Fibroblast of lung (primary cell): ENCODE measurements around the gene URB1.

ENCODE experiments used
- CTCF ChIP-seq, 2 donors: IDR thresholded peaks in 1 of 2; conservative IDR thresholded peaks in 1 of 2; 1 replicate in 1 of 2; 2 replicates in 1 of 2; pipeline ENCODE4 v1.5.1; 2011 to 2012; ENCODE audit warnings: low read length in 2 of 2, control low read depth in 1 of 2, inconsistent platforms in 1 of 2, low read depth in 1 of 2, mild to moderate bottlenecking in 1 of 2
- EZH2 ChIP-seq: IDR thresholded peaks from 2 replicates; pipeline ENCODE4 v1.5.1; 2012; ENCODE audit warnings: low read length, control low read depth, mild to moderate bottlenecking; ENCODE audit errors: missing control alignments

- TF ChIP-seq CTCF (conservative IDR thresholded peaks at IDR 0.05 in 1 of 2, IDR thresholded peaks at IDR 0.05 in 1 of 2; ENCODE audit: low read depth in 1 of 2, low read length in 2 of 2) = no peak
- no peak for TF ChIP-seq EZH2
Measured at GRCh38 chr21:32350981-32351380, 41.8 kb downstream of the URB1 start.
